ENCODE data around the gene NID1.
"Not testable (repeated sequence)": the region's sequence is repeated elsewhere in the genome, so short reads cannot be mapped to it uniquely, and the experiment has no call there.

The NID1 gene

DNA sequence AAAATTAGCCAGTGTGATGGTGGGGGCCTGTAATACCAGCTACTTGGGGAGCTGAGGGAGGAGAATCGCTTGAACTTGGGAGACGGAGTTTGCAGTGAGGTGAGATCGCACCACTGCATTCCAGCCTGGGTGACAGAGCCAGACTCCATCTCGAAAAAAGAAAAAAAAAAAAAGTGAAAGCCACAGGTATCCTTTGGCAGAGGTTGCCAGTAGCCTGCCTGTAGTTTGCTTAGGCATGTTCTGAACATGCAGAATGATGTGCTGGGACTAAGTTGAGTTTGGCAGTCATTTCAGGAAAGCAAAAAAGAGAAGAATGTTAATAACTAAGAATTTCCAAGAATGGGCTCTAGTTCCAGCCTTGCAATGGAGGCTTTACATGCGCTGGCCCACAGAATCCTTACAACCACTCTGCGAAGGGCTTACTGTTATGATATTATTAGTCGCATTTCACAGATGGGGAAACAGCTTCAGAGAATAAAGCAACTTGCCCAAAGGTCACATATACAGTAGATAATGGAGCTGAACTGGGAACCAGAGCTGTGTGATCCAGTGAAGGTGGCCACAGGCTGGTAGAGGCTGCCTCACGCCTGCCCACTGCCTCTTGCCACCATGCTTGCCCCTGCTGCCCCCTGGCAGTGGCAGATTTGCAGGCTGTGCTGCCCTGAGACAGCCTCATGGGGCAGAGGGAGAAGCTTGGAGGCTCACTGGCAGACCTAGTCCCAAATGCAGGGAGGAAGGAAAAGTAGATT is 131.7 kb downstream of the NID1 start:
- no peak for DNase-seq

GRCh38 chr1:235932090-235932510 is 132.8 kb downstream of the NID1 start:
- no peak for DNase-seq

DNA sequence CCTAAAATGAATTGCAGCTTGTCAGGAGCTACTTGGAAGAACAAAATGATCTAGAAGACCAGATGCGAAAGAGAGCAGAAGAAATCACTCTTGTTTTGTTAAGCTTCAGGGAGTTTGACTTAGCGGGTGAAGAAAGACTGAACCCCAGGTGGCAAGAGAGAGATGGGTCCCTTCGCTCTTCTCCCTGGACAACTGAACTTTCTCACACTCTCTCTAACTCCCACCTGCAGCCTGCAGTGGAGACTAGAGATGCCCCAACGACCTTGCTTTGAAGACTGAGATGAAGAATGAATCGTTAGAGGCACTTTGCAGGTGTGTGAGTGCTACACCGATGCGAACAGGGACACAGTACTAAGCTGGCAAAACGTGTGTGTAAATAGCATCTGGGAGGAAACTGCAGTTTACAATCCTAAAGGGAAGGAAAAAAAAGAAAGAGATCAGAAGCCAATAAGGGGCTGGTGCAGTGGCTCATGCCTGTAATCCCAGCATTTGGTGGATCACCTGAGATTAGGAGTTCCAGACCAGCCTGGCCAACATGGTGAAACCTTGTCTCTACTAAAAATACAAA is 133.6 kb downstream of the NID1 start:
- DNase-seq, result no peak

DNA sequence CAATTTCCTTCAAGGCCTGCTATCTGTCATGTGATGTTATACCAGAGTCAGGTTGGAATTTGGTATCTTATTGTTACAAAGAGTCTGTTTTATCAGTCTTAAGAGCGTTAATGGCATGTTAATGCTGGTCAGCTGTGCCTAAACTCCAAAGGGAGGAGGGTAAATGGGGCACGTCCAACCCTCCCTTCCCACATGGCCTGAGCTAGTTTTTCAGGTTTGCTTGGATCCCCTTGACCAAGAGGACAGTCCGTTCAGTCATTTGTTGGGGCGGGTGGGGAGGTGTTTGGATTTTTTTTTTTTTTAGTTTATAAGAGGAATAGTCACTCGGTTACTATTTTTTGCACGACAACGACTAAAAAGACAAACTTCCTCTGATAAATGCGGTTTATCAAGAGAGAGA is 134.3 kb downstream of the NID1 start:
- DNase-seq, result no peak

GRCh38 chr1:235929216-235929615 is 135.7 kb downstream of the NID1 start:
- no peak for DNase-seq

DNA sequence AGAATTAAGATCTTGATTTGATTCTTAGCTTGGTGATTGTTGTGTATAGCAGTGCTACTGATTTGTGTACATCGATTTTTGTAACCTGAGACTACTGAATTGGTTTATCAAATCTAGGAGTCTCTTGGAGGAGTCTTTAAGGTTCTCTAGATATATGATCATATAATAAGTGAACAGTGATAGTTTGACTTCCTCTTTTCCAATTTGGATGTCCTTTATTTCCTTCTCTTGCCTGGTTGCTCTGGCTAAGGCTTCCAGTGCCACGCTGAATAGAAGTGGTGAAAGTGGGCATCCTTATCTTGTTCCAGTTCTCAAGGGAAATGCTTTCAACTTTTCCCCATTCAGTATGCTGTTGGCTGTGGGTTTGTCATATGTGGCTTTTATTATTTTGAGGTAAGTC is 136.7 kb downstream of the NID1 start:
- no peak for DNase-seq

DNA sequence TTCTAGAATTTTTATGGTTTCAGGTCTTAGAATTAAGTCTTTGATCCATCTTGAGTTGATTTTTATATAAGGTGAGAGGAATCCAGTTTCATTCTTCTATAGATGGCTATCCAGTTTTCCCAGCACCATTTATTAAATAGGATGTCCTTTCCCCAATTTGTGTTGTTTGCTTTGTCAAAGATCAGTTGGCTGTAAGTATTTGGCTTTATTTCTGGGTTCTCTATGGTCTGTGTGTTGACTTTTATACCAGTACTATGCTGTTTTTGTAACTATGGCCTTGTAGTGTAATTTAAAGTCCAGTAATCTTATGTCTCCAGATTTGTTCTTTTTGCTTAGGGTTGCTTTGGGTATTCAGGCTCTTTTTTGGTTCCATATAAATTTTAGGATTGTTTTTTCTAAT is 137.3 kb downstream of the NID1 start:
- not testable (repeated sequence) for DNase-seq

Data from HCEC 1CT (cell line).